Measurements from ENCODE around the gene PYGO2.

The PYGO2 gene

GRCh38 chr1:154961207-154962155 lies at the start of gene PYGO2:
TSS of gene PYGO2 (minus strand) at chr1:154961782. CDS start at chr1:154961576, 206 bp downstream.
- peak in 1 of 2 experiments; percentile 46 for DNase-seq

DNA sequence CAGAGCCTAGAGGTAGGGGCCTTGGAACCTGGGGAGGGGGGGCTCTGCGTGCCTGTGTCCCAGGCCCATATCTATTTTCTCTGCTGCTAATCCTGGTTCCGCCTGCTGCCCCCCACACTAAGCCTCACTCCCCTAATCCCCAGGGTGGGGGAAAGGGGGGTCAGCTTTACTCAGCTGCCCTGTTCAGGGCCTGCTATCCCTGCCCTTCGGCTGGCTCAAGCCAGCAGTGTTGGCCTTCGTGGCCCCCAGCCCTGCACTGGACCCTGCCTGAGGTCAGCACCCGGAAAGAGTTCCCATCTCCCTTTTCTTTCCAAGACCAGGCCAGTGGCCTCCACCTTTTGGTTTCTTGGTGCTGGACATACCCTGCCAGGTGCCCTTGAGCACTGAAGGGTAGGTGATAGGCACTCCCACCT lies 49.4 kb upstream of the PYGO2 start:
- no peak for DNase-seq

- DNase-seq = no peak
Observed at GRCh38 chr1:155010211-155010918, 48.8 kb upstream of the PYGO2 start.

DNA sequence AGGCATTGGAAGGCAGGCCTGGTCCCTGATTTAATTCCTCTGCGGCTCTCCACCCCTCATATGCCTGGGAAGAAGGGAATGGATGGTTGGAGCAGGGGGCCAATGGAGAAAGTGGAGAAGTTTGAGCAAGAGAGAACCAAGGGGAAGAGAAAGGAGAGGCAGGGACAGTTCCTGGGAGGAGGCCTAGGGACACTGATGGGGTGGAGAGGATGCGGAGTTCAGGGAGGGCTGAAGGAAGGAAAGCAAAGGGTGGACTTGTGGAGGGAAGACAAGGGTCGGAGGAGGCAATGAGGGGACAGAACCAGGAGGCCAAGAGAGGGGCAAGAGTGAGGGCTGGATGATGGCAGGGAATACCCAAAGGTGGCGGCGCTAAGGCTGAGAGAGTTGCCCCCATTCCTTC lies 48.2 kb upstream of the PYGO2 start:
- no peak for DNase-seq

DNA sequence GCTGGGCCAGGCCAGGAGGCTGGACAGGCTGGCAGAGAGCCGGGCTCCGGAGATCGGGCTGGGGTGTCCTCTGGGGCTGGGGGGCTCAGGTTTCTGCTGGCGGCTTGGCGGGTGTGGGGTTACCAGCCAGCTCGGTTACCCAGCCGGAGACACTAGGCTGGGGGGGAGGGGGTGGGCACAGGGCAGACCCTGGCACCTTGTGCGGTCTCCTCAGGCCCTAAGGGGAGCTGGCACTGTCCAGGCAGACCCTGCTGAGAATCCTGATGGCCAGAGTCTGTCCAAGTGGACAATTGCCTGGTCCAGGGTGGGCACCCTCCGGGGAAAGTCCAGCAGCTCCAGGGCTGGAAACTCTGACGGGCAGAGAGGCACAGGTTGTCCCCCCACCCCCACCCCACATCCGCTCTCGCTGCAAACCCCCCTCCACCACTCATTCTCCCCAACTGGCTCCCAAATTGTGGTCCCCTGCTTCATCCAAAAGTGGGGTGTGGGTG lies 47.7 kb upstream of the PYGO2 start:
- no peak for DNase-seq

DNA sequence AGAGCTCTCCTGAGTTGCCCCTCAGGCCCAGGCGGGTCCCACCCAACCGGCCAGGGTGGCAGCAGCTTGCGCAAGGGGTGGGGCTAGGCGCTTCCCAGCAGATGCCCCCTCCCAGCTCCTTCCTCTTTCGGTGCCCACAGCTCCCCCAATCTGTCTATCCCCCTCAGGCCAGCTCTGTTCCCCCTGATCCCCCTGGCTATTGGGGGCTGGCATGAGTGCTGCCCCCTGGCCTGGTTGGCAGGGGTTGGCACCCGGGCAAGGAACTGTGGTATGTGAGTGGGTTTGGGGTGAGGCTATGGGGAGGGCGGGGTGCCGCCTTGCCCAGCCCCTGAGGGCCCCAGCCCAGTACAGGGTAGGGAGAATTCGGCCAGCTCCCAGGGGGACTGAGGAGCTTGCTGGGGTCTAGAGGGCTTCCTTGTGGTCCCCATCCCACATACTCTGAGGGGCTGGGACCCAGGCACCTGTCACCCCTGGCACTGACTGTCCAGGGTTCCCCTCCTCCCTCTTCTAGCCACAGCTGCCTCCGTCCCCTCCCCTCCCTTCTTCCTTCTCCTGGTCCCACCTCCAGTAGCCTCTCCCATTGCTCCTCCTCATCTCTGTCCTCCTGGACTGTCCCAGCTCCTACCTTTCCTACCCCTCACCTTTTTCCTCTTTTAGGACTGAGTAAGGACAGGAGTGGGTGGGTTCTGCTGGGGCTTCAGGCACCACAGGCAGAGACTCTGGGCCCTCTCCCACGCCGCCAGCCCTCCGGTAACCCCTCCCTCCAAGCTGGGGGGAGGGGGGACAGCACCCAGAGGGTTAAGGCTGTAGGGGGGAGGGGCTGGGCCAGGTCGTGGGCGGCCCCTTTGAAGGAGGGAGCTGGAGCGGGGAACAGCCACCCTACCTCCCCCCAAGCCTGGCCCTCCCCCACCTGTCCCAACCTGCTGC lies 46.7 kb upstream of the PYGO2 start:
- DNase-seq = no peak

DNA sequence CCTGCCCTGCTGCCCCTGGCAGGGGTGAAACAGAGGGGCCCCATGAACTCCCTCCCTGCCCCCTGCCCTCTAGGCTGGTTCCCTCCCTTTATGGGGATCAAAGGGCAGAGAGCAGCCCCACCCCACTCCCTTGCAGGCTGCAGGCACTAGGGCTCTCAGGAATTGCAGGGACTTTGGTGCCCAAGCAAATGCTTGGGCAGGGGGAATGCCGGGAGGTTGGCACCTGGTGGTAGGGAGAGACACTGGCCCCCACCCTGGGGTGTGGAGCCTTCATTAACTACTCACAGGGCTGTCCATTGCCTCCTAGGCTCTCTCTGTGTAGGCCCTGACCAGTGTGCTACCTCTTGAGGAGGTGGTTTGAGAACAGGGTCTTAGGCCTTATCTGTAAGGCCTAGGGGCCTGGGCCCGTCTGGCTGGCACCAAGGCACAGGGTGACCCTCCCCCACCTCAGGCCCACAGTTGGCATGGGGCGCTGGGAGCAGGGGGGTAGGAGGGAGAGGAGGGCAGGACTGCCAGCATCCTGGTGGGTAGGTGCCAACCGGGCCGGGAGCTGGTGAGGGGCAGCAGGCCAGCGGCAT lies 45.8 kb upstream of the PYGO2 start:
- DNase-seq = no peak

- DNase-seq = peak in 1 of 2 experiments; percentile 13
Observed at GRCh38 chr1:155006601-155007101, 45.1 kb upstream of the PYGO2 start.

GRCh38 chr1:155005076-155006011 lies 43.8 kb upstream of the PYGO2 start:
- DNase-seq = no peak

DNA sequence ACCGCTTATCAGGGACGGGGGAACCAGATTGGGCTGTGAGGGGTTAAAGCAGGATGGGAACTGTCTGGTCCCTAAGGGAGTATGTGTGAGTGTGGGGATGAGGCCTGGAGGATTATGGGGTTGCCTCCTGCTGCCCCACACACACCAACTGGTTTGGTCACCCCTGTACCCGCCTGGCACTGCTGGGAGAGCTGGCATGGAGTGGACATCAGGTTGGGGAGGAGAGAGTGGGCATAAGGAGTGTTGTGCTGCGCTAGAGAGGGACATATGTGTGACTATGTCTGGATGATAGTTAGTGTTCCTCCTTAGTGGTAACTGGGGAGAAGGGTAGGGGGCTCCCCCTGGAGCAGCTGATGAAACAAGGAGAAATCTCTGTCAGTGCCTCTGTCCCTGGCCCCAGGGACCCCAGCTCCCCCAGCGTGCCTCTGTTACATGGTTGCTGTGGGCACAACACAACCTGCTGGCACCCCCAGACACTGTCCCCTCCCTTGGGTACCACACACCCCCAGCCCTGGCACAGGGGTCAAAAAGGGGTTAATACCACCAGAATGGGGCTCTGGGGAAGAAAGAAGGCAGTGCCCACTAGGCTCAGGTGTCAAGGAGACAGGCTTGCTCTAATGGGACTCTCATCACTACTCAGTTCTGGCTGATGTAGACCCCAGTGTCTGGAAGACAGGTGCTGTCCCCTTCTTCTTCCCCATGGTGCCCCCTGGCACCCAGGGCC lies 42.9 kb upstream of the PYGO2 start:
- DNase-seq = no peak

GRCh38 chr1:155003766-155004351 lies 42.3 kb upstream of the PYGO2 start:
- DNase-seq = no peak

DNA sequence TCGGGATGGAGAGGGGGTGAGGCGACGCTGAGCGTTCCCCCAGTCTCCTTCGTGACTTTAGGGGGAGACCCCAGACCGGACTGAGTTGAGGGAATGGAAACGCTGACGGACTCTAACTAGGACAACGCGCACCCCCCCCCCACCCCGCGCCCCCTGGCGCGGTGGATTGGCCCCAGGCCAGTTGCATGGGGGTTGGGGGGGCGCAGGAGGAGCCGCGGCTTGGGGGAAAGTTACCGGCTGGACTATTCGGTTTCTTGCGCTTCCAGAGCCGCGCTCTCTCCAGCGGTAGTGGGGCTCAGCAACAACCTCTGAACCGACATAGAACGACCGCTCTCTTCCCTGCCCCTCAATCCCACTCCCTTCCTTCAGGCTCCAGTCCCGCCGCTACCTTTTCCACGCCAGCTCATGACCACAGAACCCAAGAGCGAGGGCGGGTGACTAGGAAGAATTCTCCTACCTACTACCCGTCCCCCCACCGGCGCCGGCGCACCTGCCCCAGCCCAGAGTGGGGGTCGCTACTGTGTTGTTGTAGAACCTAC lies 41.7 kb upstream of the PYGO2 start:
- DNase-seq = no peak

- DNase-seq = no peak
Observed at GRCh38 chr1:155002464-155003226, 41.1 kb upstream of the PYGO2 start, which contains the start of gene ZBTB7B. TSS of gene ZBTB7B (plus strand) at chr1:155002802. CDS start at chr1:155014661, 11,859 bp downstream.

- peak; percentile 98 for DNase-seq
Observed at GRCh38 chr1:155001675-155002463, 40.3 kb upstream of the PYGO2 start.

GRCh38 chr1:155001425-155001674 lies 39.8 kb upstream of the PYGO2 start:
- DNase-seq = no peak

- DNase-seq = peak in 1 of 2 experiments; percentile 27
Observed at GRCh38 chr1:155000726-155001424, 39.3 kb upstream of the PYGO2 start.

DNA sequence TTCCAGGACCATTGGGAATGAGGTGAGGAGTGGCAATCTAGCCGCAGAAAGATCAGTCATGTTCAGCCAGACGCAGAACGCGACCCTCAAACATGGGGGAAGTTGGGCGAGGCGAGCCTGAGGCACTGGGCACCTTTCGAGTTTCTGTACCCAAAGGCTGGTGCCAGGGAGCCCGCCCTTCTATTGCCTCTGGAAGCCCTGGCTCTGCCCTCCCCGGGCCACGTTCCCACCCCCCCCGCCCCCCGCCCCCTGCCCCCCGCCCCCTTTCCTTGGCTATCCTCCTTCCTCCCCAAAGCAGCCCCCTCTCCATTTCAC lies 38.8 kb upstream of the PYGO2 start:
- no peak for DNase-seq

All from cerebellar nuclear complex (tissue), 1 donor.